ENCODE measurements around the gene RAB1A. TPM values are rescaled to one million over a fixed set of nuclear protein-coding genes. Genes with fewer than 3 reads are reported as not detected.

Gene RAB1A
- polyA plus RNA-seq, 1 donor, result 118 TPM

- DNase-seq (ENCODE audit: low read depth), result no peak
Measured at GRCh38 chr2:65093211-65093610, 36.7 kb downstream of the RAB1A start.

- DNase-seq (ENCODE audit: low read depth), result no peak
Measured at GRCh38 chr2:65092791-65093190, 37.1 kb downstream of the RAB1A start.

- no peak for DNase-seq (ENCODE audit: low read depth)
Measured at GRCh38 chr2:65085148-65085547, 44.8 kb downstream of the RAB1A start.

GRCh38 chr2:65081232-65081685 lies 48.6 kb downstream of the RAB1A start:
- DNase-seq (ENCODE audit: low read depth), result no peak

DNA sequence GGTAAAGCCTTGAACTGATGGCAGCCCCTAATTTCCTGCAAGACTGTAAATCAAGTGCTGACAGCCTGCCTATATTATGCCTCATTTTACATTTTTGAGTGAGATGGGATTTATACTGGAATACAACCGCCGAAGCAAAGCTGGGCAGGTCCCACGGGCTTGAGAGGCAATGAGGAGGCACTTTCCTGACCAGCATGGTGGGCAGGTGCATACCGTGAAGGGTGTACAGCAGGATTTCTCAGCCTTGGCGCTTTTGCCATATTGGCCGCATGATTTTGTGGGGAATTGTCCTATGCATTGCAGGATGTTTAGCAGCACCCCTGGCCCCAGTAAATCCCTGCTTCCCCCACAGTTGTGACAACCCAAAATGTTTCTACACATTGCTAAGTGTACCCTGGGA lies 50.9 kb downstream of the RAB1A start:
- no peak for DNase-seq (ENCODE audit: low read depth)

- no peak for DNase-seq (ENCODE audit: low read depth)
Measured at GRCh38 chr2:65077898-65078297, 52.0 kb downstream of the RAB1A start.

DNA sequence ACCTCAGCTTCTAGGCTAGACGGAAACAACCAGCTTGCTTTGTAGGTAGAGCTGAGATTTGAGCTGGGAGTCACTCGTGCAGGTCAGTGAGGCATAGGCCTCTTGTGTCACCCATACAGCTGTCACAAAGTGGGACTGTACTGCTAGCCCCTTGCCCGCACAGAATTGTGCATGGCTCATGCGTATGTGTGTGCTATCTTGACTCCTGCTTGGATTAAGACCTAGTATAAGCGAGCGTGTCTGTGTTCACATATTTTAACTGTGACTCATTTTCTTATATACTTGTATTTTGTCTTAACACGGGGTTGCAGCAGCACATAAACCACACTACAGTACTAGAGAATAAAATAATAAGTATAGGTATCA lies 53.6 kb downstream of the RAB1A start:
- DNase-seq (ENCODE audit: low read depth), result no peak

DNA sequence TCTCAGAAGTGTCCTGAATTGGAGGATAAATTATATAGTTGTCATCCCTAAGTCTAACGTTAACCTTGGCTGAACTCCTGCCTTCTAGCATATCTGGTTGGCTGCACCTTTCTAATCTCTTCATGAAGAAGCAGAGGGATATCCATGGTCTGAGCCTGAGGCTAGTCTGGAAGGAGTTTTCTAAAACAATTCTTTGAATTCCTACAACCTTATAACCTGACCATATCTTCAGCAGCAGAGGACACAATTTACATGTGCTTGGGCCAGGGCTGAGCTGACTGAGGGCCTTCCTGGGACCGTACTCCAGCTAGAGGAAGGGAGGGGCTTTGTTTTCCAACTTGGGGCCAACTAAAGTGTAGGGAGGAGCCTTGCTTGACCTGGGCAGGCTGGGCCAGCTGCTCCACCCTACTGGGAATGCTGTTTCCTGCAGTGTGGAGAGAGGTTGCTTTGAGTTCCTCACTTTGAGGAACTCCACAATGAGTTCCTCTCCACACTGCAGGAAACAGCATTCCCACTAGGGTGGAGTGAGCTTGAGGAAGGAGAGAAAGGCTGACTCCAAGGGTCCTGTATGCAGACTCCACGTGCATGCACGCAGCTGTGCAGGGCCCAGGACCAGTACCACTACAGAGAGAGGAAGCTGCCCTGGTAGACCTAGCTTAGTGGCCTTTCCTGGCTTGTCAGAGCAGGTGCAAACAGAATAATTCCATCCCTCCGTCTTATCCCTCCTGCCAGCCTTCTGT lies 54.1 kb downstream of the RAB1A start:
- DNase-seq (ENCODE audit: low read depth), result no peak

- DNase-seq (ENCODE audit: low read depth), result no peak
Measured at GRCh38 chr2:65075176-65075575, 54.7 kb downstream of the RAB1A start.

DNA sequence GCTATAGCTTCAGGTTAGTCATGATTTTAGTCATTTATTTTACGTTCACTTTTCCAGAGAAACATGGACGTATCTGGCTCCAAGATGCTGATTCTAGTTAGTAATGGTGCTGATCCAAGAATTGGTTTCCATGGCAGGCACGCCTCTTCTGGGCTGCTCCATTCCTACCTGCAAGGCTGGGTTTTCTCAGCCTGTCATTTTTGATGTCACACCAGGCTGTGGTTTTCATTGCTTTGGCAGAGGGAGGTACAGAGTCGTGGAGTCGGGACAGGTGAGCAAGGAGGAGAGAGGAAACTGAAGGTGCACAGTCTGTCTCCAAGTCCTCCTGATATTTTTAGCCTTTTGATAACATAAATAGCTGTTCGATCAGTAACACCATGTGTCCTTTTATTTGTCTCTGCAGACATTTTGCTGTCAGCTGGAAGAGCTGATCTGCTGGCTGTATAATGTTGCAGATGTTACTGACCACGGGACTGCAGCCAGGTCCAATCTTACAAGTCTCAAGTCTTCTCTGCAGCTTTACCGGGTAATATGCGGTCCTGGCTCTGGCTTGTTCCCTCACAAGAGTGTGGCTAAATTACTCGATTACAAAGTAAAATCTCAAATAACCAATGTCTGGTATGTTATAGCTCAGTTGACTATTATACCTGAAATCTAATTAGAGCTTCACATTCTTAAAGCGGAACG lies 55.9 kb downstream of the RAB1A start:
- DNase-seq (ENCODE audit: low read depth), result no peak

DNA sequence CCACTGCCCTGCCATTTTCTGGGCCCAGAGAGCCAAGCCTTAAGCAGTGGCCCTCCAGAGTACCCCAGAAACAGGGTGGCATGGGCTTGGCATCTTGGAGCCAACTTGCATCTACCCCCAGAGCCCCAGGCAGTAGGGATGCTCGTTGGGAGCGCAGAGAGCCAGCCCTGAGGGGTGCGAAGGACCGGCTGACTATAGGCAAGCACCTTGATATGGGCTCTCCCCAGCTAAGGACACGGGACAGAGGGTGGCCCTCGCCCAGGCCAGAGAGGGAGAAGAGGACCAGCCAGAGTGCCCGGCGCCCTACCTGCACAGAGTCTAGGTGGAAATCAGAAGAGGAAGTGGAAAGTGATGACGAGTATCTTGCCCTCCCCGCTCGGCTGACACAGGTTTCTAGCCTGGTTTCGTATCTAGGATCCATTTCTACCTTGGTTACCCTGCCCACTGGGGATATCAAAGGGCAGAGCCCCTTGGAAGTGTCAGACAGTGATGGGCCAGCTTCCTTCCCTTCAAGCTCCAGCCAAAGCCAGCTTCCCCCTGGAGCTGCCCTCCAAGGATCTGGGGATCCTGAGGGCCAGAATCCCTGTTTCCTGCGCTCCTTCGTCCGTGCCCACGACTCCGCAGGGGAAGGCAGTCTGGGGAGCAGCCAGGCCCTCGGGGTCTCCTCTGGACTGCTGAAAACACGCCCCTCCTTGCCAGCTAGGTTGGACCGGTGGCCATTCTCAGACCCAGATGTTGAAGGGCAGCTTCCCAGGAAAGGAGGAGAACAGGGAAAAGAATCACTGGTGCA lies 57.5 kb downstream of the RAB1A start:
- no peak for DNase-seq (ENCODE audit: low read depth)

DNA sequence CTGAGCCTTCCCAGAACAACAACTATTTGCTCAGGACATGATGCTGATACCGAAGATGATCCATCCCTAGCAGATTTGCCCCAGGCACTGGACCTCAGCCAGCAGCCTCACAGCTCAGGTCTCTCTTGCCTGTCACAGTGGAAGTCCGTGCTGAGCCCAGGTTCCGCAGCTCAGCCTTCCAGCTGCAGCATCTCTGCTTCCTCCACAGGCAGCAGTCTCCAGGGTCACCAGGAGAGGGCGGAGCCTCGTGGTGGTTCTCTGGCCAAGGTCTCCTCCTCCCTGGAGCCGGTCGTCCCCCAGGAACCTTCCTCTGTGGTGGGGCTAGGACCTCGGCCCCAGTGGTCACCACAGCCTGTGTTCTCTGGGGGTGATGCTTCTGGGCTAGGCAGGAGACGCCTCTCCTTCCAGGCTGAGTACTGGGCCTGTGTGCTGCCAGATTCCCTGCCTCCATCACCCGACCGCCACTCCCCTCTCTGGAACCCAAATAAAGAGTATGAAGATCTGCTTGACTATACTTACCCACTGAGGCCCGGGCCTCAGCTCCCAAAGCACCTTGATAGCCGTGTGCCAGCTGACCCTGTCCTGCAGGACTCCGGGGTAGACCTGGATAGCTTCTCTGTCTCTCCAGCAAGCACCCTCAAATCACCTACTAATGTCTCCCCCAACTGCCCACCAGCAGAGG lies 58.3 kb downstream of the RAB1A start:
- no peak for DNase-seq (ENCODE audit: low read depth)

GRCh38 chr2:65070856-65071255 lies 59.0 kb downstream of the RAB1A start:
- no peak for DNase-seq (ENCODE audit: low read depth)

DNA sequence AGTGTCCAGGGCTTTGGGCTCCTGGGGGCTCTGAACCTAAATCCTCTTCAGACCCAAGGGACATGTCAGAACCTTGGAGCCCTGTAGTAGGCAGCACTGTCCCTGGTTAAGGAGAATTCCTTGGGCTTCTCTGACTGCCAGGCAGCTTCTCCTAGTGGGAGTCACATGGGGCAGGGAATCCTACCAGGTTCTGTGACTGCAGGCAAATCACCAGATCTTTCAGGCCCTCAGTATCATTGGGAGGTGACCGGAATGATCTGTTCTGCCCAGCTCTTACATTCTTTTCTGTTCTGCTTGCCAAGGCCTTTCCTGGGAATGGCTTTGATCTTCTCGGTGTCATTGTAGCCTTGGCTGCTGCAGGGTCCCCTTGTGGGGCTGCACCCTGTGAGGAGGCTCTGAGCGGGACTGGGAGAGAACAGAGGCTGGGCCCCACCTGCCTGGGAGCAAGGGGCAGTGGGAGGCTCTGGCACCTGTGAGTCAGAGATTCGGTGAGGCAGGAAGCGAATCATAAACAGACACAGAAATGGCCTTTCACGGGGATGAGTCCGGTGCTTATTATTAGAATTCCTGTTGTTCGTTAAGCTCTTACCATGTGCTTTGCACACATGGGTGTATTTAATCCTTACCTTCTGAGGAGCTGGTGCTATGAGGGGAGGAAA lies 59.6 kb downstream of the RAB1A start:
- no peak for DNase-seq (ENCODE audit: low read depth)

DNA sequence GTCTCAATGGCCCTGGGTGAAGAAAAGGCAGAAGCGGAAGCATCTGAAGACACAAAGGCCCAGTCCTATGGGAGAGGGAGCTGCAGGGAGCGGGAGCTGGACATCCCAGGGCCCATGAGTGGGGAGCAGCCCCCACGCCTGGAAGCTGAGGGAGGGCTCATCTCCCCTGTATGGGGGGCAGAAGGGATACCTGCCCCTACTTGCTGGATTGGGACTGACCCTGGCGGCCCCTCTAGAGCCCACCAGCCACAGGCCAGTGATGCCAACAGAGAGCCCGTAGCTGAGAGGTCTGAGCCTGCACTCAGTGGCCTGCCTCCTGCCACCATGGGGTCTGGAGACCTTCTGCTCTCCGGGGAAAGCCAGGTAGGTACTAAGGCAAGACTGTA lies 60.5 kb downstream of the RAB1A start:
- no peak for DNase-seq (ENCODE audit: low read depth)

DNA sequence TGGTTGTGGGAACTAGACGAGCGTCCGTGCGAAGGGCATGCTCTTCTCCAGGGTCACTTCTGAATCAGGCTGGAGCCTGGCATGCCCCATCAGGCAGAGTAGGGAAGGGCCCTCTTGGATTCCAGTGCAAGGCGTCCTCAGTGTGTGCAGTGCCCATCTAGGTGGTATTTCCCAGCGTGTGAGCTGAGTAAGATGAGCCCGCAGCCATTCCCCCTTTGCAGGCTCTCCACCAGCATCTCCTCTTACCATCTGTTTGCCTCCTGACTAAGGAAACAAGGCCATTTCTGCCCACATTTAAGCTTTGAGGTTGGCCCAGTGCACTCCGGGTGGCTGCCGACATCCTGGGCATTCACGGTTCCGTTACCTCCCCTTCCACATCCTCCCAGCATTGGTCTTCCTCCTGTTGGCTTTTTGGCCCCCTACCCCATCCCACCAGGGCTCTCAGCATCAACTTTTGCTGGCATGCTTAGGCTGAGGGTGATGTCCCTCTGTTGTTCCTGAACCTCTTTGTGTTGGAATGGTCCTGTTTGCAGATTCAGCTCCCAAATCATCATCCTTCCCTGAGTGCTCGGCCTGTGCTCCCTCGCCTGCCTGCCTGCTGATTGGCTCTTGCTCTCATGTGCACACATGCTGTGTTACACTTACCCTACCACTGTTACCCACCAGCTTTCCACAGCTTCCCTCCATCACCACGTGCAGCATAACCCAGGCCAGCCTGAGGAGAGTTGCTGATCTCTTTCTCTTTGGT lies 61.9 kb downstream of the RAB1A start:
- no peak for DNase-seq (ENCODE audit: low read depth)

DNA sequence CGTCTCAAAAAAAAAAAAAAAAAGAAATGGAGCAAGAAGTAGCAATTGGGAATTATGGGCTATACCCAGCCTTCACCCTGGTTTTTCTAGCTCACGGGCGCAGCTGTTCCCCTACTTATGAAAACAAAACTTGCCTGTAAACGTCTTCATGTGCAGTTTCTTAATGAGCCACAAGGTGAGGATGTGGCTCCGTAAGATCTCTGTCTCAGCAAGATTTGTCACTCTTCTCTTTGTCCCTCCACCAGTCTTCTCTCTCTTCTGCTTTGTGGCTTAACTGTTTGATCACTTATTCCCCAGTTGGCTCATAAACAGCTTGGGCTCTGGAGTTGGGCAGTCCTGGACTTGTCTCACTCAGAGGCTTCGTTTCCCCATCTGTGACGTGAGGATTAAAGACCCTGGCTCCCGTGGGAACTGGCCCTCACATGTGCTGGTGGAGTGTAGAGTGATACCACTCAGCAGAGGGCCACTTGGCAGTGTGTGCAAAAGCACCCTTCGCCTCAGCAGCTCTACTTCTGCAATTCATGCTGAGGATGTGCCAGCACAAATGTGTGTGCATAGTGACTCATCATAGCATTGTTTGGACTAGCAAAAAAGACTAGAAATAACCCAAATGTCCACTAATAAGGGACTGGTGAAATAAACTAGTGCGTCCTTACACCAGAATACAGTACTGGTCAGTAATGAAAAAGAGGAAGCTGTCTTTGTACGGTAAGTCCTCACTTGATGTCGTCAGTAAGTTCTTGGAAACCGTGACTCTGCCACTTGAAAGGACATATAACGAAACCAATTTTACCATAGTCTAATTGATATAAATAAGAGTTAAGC lies 65.0 kb downstream of the RAB1A start:
- no peak for DNase-seq (ENCODE audit: low read depth)

GRCh38 chr2:65062843-65063825 lies 66.8 kb downstream of the RAB1A start:
- no peak for DNase-seq (ENCODE audit: low read depth)

DNA sequence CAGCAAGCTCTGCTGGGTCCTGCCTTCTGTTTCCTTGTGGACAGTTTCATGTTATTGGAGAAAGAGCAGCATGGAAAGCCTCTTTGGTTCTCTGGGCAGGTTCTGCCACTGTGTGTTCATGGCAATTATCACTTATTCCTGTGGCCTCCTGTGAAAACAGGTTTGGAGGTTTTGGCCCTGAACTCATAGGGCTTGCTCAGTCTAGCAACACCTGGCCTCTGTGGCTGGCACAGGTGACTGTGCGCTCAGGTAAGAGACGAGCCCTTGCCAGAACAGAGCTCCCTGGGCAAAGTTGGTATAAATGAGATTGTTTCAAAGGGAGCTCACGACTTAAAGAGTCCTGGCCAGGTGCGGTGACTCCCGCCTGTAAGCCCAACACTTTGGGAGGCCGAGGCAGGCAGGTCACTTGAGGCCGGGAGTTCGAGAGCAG lies 68.0 kb downstream of the RAB1A start:
- DNase-seq (ENCODE audit: low read depth), result no peak
